ENCODE measurements around the gene ABHD16B.

The ABHD16B gene

GRCh38 chr20:63861365-63861934 is at the start of gene ABHD16B:
ABHD16B (plus strand) TSS chr20:63861498; CDS start chr20:63861541, 43 bp downstream.
- no peak for DNase-seq

- DNase-seq: no peak
Measured at GRCh38 chr20:63814891-63815614, 46.2 kb upstream of the ABHD16B start.

- no peak for DNase-seq
Measured at GRCh38 chr20:63815615-63816253, 45.6 kb upstream of the ABHD16B start.

GRCh38 chr20:63819224-63819921 is 41.9 kb upstream of the ABHD16B start:
- no peak for DNase-seq

GRCh38 chr20:63821811-63822210 is 39.5 kb upstream of the ABHD16B start:
- DNase-seq: no peak

GRCh38 chr20:63822276-63822696 is 39.0 kb upstream of the ABHD16B start:
- no peak for DNase-seq

- DNase-seq: no peak
Measured at GRCh38 chr20:63823691-63824311, 37.5 kb upstream of the ABHD16B start.

- DNase-seq: no peak
Measured at GRCh38 chr20:63825331-63826118, 35.8 kb upstream of the ABHD16B start.

GRCh38 chr20:63826753-63827152 is 34.5 kb upstream of the ABHD16B start:
- no peak for DNase-seq

- no peak for DNase-seq
Measured at GRCh38 chr20:63828124-63828523, 33.2 kb upstream of the ABHD16B start.

- DNase-seq: no peak
Measured at GRCh38 chr20:63828545-63828944, 32.8 kb upstream of the ABHD16B start.

- no peak for DNase-seq
Measured at GRCh38 chr20:63828951-63829350, 32.3 kb upstream of the ABHD16B start.

GRCh38 chr20:63829603-63829944 is 31.7 kb upstream of the ABHD16B start:
- no peak for DNase-seq

- DNase-seq: peak in 1 of 2 experiments; percentile 22
Measured at GRCh38 chr20:63829945-63830835, 31.1 kb upstream of the ABHD16B start.

GRCh38 chr20:63830841-63831588 is 30.3 kb upstream of the ABHD16B start, which contains the start of gene ZBTB46:
ZBTB46 (minus strand) TSS chr20:63831264; CDS start chr20:63790757, 40,507 bp downstream.
- DNase-seq: peak in 1 of 2 experiments; percentile 22

- no peak for DNase-seq
Measured at GRCh38 chr20:63831646-63831992, 29.7 kb upstream of the ABHD16B start.

GRCh38 chr20:63831993-63832686 is 29.2 kb upstream of the ABHD16B start:
- DNase-seq: no peak

- no peak for DNase-seq
Measured at GRCh38 chr20:63833776-63834490, 27.4 kb upstream of the ABHD16B start.

GRCh38 chr20:63834491-63834880 is 26.8 kb upstream of the ABHD16B start:
- peak in 1 of 2 experiments; percentile 66 for DNase-seq

All from NCI-H524 (cell line).